GM21786 (cell line): Measurements from ENCODE around the gene IL23R.
A peak's percentile ranks its signal among the peaks of the same experiment; 100 is the strongest.
"Not testable (repeated sequence)": the region's sequence is repeated elsewhere in the genome, so short reads cannot be mapped to it uniquely, and the experiment has no call there.

ENCODE experiments used
- ATAC-seq: cut with Tn5 transposase; IDR thresholded peaks from one replicate; pipeline ENCODE4 v1.9.1; 2021; ENCODE audit not compliant: unreplicated experiment

The IL23R gene

DNA sequence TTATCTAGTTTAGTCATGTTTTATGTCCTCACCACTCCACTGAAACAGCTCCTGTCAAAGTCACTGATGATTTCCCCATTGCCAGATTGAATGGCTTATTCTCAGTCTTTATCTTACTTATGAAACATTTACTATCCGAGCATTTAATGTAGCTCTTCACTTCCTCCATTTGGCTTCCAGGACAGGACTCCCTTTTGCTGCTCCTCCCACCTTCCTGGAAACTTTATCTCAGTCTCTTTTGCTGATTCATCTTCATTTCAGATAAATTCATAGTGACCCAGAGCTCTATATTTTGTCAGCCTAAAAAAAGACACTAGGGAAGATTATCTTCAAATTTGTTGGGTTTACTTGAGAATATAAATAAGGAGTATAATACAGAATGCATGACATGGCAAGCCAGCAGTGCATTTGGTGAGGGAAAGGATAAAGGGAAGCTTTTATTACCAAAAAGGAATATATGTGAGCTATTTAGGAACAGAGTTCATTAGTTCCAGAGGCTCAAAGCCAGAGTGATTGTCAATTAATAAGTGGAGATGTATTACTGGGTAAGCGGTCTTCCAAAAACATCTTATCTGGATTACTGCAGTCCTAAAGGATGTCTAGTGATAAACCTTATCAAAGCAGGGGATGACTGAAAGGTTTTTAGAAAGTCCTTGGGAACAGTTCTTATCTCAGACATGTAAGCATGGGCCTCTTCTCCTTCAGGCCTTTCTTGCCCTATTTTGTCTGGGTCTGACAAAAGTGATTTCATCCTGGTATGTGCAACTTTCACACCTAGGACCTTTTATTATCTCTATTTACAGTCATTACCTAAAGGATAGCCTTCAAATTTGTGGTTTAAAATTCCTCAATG, 25.6 kb downstream of the IL23R start:
- ATAC-seq: no peak

DNA sequence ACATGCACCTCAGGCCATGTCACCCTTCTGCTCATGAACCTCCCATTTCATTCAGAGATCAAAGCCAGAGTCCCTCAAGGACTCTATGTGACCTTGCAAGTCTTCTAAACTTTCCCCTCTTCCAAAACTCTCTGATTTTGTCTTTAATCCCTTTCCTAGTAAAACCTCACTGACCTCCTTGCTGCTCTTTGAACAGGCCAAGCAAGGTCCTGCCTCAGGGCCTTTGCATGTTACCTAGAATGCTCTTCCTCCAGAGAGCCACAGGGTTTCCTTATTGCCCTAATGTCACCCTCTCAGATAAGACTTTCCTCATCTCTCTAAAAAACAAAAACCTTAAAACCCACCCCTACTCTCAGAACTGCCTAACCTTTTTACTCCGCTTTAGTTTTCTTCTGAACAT, 26.6 kb downstream of the IL23R start:
- no peak for ATAC-seq

DNA sequence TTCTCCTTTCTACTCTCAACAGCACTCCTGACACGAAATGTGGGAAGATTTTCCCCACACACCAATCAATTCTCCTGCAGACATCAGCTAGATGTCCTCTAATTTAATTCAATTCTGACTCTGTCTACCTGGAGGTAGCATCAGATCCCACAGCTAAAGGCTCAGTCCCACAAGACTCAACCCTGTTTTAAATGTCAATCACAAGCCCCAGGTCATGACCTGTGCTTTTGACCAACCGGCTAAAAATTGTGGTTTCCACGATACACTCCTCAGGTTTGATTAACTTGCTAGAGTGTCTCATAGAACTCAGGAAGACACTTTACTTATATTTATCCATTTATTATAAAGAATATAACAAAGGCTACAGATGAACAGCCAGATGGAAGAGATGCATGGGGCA, 27.4 kb downstream of the IL23R start:
- ATAC-seq: no peak

DNA sequence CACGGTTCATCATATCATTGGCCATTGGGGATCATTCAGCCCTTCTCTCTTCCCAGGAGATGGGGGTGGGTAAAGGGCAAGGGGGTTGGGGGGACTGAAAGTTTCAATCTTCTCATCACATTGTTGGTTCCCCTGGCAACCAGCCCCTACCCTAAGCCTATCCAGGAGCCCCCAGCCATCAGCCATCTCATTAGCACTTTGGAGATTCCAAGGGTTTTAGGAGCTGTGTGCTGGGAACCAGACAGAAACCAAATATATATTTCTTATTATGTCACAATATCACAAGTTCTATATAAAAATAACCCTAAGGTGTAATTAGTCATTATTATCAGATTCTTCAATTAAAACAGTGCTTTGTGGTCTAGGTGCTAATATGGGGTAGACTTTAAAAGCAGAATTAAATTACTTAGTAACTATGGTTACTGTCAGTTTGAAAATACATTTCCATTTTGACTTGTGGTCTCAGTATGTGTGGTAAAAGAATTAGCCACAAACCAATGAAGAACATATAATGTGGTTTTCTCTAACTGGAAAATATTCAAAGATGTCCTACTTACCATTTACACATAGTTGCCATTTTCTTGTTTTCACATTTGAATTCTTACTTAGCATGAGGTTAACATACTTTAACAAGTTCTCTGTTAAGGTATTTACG, 28.1 kb downstream of the IL23R start:
- peak; percentile 84 for ATAC-seq

DNA sequence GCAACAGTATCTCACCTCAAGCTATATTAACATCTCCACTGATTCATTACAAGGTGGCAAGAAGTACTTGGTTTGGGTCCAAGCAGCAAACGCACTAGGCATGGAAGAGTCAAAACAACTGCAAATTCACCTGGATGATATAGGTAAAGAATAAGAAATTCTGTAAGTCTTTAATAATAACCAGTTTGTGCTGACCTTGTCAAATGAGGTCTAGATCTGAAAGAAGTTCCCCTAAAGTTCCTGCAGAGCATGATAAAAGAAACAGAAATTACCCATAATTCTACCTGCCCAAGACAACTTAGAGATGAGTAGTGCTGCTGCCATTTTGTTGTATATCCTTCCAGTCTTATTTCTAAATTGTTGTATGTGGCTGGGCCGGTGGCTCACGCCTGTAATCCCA, 34.5 kb downstream of the IL23R start:
- ATAC-seq: no peak

DNA sequence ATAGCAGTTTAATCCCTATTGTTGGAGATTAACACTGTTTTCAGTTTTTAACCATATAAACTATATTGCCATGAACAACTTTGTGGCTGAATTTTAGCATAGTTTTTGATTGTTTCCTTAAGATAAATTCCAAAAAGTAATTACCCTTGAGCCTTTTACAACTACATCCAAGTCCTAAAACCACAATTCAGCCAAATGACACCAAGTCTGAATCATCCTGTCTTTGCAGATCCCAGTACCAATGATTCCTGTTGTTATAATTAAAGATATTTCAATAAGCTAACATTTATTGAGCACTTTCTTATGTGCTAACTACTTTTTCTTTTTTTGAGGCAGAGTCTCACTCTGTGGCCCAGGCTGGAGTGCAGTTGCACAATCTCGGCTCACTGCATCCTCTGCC, 35.6 kb downstream of the IL23R start:
- ATAC-seq: no peak

DNA sequence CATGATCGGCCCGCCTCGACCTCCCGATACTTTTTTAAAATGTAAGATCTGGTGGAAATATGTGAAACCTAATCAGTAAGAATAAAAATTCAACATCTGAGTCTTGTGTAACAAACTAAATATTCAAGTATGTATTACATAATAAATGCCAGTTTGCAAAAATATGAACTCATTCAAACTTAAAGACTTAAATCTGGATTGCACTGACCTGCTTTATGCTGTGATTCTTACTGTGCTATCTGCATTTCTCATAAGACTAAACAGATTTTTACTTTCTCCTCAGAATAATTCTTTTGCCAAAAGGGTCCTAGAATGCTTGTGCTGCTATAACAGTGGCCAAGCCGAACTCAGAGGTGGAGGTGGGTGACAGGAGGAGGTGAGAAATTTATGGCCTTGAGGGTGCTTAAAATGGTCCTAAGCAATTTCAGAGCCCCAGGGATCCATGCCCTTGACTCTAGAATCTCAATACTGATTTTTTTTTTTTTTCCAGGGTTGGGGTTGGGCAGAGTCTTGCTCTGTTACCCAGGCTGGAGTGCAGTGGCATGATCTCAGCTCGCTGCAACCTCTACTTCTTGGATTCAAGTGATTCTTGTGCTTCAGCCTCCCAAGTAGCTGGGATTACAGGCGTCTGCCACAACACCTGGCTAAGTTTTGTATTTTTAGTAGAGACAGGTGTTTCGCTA, 38.2 kb downstream of the IL23R start:
- ATAC-seq: no peak

DNA sequence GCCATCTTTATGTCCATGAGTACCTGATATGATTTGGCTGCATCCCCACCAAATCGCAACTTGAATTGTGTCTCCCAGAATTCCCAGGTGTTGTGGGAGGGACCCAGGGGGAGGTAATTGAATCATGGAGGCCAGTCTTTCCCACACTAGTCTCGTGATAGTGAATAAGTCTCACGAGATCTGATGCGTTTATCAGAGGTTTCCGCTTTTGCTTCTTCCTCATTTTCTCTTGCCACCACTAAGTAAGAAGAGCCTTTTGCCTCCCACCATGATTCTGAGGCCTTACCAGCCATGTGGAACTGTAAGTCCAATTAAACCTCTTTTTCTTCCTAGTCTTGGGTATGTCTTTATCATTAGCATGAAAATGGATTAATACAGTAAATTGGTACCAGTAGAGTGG, 41.1 kb downstream of the IL23R start:
- ATAC-seq: not testable (repeated sequence)

DNA sequence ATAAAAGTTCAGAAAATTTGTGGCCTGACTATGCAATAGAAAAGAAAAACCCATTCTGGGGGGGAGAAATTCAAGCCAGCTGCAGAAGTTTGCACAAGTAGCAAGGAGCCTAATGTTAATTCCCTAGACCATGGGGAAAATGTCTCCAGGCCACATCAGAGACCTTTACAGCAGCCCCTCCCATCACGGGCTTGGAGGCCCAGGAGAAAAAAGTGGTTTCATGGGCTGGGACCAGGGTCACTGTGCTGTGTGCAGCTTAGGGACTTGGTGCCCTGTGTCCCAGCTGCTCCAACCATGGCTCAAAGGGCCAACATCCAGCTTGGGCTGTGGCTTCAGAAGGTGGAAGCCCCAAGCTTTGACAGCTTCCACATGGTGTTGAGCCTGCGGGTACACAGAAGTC, 42.0 kb downstream of the IL23R start:
- ATAC-seq: no peak

DNA sequence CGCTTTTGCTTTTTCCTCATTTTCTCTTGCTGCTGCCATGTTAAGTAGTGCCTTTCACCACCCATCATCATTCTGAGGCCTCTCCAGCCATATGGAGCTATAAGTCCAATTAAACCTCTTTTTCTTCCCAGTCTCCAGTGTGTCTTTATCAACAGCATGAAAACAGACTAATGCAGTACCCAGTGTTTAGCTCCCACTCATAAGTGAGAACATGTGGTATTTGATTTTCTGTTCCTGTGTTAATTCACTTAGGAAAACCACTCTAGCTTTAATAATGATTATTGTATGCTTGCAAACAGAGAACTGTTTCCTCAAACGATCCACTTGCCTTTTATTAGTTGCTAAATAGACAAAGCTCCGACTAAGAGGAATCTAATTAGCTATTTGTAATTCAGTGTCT, 43.3 kb downstream of the IL23R start:
- ATAC-seq: no peak

DNA sequence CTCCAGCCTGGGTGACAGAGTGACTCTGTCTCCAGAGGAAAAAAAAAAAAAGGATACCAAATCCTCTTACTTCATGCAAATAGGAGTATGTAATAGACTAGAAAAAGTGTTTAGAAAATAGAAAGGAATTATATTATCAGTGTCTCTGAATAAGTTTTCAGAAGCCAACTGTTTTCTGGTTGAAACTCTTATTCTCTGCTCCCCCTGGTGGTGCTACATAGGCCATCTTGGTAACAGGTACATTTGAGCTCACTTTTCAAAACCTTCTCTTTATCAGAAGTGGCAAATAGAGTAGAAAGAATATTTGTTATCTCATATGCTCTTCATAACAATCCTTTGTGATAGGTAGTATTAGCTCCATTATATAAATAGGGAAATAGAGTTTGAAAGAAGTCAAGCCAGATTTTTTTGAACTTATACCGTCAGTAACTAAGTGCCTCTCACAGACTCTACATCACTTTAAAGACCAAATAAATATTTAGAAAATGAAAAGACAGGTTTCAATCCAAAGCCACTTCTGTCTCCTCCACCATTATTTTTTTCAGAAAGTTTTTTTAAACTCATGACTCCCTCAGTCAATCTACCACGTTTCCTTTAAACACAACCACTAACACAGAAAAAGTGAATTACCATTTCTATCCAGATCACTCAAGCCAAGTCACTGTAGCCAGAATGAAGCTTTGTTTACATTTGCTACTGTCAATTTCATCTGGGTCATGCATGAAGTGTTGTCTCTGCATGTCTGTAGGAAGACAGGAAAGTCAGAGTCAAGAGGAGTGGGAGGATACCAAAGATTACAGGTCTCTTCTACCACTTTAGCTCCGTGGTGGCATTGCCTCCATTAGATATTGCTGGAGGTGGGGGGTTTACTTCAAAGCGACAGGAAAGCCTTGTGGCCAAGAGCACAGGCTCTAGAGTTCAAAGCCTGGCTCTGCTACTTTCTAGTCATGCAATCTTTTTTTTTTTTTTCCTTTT, 45.6 kb downstream of the IL23R start:
- no peak for ATAC-seq

DNA sequence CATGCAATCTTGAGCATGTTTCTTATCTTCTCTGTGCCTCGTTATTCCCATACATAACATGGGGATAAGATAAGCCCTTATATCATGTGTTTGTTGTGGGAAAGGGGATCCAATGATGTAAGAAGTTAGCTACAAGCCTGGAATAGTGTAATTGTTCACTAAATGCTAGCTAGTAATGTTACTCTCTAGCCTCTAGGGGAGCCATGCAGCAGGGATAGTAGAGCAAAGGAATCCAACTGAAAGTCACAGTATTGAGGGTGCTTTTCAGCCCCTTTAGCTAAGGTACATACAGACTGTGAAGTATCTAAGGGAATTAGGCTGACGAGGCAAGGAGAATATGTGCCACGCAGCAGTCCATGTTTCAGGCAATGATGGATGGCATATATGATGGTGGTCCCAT, 46.9 kb downstream of the IL23R start:
- ATAC-seq: no peak

DNA sequence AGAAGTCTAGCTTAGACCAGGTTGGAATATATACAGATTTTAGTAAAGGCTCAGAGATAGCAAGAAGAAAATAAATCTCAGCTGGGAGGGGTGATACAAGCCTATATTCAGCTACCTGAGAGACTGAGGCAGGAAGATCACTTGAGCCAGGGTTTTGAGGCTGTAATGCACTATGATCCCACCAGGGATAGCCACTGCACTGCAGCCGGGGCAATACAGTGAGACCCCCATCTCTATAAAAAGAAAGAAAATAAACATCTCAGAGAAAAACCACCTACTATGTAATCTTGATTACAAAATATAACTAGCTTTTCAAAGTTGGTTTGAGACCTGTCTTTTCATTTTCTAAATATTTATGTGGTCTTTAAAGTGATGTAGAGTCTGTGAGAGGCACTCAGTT, 47.7 kb downstream of the IL23R start:
- ATAC-seq: no peak

DNA sequence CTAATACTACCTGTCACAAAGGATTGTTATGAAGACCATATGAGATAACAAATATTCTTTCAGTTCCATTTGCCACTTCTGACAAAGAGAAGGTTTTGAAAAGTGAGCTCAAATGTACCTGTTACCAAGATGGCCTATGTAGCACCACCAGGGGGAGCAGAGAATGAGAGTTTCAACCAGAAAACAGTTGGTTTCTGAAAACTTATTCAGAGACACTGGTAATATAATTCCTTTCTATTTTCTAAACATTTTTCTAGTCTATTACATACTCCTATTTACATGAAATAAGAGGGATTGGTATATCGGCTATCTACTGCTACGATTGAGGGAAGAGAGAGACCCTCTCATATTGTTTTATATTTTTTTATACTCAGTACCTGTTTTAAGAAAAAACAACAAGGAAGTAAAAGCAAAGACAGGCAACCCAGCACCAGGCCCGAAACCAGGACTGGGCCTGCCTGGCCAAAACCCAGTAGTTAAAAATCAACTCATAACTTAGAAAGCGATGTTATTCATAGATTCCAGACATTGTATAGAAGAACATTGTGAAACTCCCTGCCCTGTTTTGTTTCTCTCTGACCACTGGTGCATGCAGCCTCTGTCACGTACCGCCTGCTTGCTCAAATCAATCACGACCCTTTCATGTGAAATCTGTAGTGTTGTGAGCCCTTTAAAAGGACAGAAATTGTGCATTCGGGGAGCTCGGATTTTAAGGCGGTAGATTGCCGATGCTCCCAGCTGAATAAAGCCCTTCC, 48.3 kb downstream of the IL23R start:
- peak; percentile 80 for ATAC-seq

DNA sequence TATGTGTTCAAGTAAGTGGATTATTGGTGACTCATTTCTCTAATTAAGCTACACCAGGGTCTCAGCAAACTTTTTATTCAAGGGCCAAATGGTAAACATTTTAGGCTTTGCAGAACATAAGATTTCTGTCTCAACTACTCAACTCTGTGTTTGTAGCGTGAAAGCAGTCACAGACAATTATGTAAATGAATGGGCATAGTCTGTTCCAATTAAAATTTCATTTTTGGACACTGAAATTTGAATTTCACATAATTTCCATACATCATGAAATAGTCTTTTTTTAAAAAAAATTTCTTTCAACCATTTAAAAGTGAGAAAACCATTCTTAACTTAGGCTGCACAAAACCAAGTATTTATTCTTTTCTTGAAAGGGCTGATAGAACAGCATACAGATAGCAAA, 50.1 kb downstream of the IL23R start:
- ATAC-seq: no peak

DNA sequence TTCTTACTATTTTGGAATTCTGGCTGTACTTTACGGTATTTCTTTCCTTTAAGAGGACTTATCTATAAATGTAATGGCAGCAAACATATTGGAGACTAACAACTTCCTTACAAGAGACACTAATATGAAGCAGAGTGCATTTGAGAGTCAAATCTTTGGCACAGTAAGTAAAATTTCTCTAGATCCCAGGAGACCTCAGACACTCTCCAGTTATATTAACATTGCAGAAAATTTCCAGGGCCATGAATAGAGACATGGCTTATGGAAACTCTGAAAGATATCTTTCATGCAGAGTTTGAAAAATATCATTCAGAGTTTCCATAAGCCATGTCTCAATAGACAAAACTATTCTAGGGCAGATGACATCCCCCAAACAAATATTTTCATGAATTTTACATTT, 51.2 kb downstream of the IL23R start:
- ATAC-seq: no peak

DNA sequence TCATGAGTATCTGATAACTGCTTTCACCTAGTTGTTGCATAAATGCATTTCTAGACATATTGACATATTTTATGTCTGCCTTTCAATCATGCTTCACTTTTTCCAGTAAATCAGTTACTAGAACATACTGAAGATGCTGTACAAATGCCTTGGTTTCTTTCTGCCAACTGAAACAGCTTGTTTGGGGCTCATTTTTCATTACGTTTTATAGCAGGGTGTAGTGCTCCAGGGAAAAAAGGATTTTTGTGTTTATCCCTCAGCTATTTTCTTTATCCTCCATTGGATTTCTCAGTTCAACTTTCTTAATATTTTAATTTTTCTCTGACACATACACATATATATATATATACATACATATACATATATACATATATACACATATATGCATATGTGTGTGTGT, 51.7 kb downstream of the IL23R start:
- no peak for ATAC-seq

DNA sequence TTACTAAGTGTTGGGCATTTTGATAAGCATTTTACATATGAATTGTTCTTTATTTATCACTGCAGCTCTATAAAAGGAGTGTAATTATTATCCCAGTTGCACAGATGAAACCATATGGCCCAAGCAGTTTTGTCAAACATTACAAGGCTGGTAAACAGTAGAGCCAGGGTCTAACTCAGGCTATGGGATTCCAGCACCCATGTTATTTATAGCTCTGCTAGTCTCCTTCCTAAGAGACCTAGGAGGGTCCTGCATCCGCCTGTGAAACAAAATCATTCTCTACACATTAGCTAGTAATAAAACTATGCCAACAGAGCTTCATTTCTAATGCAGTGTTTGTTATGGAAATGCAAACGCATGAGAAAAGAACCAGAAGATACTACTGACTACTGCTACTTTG, 58.6 kb downstream of the IL23R start:
- no peak for ATAC-seq

DNA sequence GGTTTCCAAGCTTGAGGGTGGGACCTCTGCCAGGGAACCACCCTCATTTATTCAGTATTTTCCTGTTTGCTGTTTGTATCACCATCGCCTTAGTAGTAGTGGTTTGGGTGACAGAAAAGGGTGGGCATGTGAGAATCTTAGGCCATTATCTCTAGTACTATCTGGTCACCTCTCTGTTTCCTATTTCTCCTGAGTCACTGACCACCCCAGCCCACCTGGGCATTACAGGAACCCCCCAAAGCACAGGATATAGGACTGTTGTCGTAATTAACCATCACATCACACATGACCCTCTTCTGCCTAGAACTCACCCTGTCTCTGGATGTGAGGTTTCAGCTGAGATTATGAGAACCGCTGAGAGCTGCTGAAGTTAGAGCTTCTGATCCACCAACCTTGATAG, 60.4 kb downstream of the IL23R start:
- no peak for ATAC-seq

DNA sequence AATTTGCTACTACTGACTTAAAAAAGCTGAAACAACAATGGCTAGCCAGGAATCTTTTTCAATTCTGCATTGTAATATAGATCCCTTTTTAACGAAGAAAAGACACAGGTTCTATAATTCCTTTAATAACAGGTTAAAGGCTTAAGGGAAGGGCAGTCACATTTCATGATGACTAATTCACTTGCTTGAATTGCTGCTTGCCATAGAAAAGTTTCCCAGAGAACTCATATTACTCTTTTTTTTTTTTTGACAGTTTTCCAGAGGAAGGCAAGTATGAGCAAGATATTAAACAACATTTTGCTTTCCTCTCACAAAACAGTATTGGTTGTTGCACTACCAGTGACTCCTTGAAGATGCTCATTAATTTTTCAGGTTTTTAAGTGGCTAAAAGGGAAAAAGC, 60.9 kb downstream of the IL23R start:
- ATAC-seq: no peak
